ENCODE data around the gene GPR157.

Gene GPR157

DNA sequence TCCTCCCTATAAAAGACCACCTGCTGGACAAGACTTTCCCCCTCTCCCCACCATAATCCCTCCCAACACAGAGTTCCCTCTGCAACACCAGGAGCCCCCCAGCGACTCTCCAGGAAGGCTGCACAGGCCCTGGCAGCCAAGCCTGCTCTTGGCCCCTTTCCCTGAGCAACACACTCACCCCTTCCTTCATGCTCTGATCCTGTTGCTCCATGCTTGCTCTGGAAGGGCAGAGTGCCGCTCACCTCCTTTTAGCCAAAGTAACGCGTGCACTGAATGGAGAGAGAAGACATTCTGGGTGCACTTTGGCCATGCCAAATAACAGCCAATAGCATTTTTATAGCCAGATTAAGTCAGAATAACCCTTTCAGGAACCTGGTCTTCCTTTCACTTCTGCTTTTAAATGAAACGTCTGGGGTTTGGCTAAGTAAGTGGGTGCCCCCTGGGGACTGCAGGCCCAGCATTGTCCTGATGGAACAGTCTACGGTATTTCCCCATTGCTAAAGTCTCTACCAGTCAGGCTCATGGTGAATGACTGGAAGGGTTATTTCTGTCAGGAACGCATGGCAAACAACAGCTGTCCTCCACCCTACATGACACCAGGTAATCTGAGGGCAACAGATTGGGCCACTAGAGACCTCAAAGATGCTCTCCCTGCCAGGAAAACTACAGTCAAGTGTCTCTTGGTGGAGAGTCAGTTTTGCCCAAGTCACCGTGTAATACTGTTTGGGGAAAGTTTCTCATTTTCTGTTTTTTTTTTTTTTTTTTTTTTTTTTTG is 59.4 kb downstream of the GPR157 start, which contains the start of gene SLC2A5:
Gene SLC2A5, minus strand, starts transcription at position 310 of the 775 bp plus-strand sequence. Its CDS starts 99 bp downstream, at position 211.
- DNase-seq, result no peak
- intact Hi-C loops (cut with DNase I), result no loop called here

DNA sequence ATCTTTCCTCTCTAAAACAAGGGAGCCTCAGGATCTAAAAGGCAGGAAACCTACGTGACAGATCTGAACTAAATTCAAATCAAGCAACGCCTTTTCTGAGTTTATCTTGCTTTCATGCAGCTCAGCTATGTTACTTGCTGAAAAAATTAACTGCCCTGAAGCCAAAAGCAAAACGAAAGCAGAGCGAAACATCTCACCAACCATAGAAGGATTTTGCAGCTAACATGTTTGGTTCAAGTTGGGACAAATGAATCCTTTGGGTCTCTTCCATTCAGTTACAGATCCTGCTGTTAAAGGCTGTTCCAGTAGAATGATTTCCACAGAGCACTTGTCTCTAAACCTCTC is 59.9 kb downstream of the GPR157 start:
- intact Hi-C loops (cut with DNase I), result no loop called here
- DNase-seq, result no peak

DNA sequence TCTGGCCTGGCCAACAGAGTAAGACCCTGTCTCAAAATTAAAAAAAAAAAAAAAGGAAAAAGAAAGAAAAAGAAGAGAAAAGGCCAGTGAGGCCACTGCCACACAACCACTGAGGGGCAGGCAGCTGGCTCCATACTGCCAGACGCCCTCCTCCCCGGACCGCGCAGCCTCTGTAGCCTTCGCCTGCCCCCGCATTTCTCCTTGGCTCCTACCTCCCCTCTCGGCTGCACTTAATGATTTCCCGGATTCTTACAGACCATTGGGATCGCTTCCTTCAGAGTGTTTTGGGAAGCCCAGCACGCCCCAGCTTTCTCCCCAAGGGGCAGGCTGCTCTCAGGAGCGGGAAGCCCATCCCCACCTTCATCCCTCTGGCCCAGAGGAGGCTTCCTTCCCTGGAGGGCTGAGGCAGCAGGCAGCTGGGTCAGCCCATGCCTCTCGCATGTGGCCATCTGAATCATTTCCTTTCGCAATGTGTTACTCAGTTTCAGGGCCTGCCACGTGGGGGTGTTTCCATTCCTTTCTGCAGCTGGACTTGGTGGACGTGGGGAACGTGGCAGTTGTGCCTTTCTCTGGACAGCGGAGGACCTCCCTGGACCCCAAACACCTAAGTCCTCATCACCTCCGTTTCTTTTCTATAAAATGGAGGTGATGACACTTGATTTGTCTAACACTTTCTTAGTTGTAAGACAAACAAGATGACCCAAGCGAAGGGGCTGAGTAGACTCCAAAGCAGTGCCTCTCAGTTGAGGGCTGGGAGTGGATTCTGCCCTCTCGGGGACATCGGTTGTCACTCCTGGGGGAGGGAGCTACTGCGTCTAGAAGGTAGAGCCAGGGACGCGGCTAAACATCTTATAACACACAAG is 61.7 kb downstream of the GPR157 start:
- DNase-seq, result peak in 3 of 10 donors; percentile 17 to 90 (median 42)
- intact Hi-C loops (cut with DNase I), result no loop called here

DNA sequence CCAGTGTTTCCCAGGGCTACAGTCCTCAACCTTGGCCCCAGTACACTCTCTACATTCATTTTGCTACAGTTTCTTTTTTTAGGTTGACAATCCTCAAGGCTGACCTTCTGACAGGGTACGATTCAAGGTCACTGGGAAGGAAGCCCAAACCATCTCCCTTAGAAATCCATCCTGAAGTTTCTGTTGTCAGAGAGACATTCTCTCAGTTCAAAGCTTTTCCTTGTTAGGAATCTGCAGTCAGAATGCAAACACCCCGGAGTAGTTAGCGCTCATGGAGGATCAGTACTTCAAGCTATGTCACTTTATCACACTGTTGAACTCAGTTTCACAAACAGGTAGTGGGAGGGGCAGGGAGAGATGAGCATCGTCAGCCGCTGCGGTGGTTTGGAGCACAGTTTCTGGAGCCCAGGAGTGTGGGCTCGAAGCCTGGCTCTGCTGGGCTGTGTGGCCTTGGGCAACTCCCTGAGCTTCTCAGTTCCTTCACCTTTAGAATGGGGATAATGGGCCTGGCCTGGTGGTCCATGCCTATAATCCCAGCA is 63.6 kb downstream of the GPR157 start:
- intact Hi-C loops (cut with DNase I), result no loop called here
- no peak for DNase-seq

DNA sequence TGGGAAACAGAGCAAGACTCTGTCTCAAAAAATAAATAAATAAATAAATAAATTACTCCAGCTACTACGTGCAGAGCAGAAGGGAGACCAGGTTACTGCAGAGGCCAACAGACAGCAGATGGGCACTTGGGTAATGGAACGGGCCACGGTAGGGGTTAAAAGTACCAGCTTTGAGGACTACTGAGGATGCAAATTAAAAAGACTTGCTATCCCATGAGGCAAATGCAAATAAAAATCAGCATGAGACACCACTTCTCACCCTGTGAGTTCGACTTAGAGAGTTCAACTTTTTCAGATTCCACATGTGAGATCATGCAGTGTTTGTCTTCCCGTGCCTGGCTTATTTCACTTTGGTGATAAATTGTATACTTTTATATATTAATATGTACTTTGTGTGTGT is 66.1 kb downstream of the GPR157 start:
- intact Hi-C loops (cut with DNase I), result no loop called here
- DNase-seq, result no peak

DNA sequence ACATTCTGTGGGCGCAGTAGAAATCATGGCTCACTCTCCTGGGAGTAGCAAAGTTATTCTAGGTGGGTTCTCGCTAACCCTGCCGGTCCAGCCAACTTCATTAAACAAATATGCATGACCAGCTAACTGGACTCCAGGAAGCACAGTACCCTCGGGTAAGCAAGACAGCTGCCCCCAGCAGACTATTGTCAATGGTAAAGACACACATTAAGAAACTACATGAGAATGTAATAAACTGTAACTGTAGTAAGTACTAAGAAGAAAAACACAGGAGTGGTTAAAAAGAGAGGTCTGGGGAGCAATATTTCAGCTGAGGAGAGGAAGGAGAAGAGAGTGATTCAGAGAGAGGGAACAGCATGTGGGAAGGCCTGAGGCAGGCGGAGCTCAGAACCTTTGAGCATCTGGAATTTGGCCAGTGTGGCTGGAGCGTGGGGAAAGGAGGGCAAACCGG is 66.9 kb downstream of the GPR157 start:
- DNase-seq, result no peak
- intact Hi-C loops (cut with DNase I), result no loop called here

DNA sequence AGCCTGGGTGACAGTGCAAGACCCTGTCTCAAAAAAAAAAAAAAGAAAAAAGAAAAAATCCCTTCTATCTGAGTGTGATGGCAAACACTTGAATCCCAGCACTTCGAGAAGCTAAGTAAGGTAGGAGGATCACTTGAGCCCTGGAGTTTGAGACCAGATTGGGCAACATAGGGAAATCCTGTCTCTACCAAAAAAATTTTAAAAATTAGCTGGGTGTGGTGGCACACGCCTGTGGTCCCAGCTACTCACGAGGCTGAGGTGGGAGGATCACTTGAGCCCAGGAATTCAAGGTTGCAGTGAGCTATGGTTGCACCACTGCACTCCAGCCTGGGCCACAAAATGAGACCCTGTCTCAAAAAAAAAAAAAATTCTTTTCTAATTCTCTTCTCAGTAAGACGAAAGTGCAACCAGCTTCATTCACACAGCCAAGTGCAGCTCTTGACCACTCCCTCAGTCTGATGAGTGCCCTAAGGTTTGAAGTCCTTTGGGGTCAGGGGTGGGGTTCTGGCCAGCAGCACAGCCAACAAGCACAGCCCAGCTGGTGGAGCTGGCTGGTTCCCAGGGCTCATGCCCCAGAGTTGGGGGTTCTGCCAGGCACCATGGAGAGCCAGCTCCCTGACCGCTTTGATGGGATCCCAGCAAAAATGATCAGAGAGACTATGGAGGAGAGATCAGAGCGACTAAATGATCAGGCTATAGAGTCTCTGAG is 67.5 kb downstream of the GPR157 start:
- DNase-seq, result no peak
- intact Hi-C loops (cut with DNase I), result no loop called here

DNA sequence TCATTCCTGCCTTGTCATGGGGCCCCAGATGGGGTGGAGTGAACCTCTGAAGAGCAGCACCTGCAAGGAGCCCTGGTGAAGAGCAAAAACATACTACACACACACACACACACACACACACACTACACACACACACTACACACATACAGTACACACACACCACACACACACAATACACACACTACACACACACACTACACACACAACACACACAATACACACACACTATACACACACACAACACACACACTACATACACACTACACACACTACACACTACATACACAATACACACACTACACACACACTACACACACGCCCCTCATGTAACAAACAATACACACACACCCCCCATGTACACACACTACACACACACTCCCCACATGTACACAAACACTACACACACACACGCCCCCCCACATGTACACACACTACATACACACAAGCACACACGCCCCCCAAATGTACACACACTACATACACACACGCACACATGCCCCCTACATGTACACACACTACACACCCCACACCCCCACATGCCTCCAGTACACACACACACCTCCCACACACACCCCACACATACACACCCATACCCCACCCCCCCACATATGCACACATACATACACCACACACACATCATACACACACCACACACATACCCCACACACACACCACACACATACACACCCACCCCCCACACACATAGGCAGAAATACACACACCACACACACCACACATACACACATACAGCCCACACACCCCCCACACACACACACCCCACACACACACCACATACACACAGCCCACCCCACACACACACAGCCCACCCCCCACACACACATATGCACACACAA is 68.8 kb downstream of the GPR157 start:
- no peak for DNase-seq
- intact Hi-C loops (cut with DNase I), result no loop called here

DNA sequence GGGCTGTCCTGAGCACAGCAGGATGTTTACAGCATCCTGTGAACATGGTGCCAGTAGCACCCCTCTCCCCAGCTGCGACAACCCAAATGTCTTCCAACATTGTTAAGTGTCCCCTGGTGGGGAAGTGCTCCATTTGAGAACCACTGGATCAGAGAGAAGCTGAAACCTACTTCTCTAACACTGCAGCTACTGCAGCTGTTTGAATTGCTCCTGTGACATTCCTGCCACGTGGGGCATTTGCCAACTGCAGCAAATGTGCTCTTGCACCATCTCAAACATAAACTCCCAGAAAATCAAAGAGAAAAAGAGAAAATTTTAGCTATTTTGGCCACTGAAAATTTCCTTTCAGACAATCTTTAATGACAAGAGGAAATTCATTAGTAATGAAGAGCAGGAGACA is 70.4 kb downstream of the GPR157 start:
- intact Hi-C loops (cut with DNase I), result no loop called here
- peak in 1 of 10 donors; percentile 48 for DNase-seq

DNA sequence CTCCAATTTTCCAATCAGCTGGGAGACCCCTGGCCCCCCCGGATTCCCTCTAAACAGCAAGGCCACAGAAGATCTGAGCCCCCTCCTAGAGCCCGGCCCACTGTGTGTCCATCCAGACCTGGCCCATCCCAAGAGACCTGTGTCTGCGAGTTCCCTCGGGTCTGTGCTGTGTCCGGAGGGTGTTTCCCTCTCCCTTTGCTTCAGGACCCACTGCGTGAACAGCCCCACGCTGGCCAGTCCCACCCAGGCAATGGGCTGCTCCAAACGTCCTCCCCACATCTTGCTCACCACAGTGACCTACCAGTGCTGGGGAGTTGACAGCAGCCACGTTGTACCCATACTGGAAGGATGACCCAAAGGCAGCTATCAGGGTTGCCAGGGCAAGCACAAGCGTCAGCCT is 71.1 kb downstream of the GPR157 start:
- peak in 1 of 10 donors; percentile 65 for DNase-seq
- intact Hi-C loops (cut with DNase I), result no loop called here

DNA sequence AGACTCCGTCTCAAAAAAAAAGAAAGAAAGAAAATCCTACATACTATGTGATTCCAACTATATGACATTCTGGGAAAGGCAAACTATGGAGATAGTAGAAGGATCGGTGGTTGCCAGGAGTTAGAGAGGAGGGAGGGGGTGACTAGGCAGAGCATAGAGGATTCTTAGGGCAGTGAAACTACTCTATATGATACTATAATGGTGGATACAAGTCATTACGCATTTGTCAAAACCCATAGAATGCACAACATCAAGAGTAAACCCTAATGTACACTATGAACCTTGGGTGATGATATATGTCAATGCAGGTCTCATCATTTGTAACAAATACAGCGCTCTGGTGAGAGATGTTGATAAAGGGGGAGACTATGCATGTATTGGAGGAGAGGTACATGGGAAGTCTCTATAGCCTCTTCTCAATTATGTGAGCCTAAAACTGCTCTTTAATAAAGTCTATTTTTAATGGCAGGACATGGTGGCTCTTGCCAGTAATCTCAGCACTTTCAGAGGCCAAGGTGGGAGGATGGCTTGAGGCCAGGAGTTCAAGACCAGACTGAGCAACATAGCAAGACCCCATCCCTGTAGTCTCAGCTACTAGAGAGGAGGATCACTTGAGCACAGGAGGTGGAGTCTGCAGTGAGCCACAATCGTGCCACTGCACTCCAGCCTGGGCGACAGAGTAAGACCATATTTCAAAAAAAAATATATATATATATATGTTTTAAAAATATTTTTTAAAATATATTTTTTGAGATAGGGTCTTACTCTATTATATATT is 76.4 kb downstream of the GPR157 start:
- no peak for DNase-seq
- intact Hi-C loops (cut with DNase I), result no loop called here

DNA sequence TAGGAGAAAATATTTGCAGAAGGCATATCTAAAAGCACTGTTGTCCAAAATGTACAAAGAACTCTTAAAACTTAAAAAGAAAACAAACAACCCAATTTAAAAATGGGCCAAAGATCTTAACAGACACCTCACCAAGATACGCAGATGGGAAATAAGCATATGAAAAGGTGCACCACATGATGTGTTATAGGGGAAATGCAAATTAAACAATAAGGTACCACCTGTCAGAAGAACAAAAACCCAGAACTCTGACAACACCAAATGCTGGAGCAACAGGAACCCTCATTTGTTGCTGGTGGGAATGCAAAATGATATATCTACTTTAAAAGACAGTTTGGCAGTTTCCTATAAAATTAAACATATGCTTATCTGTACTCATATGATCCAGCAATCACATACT is 77.5 kb downstream of the GPR157 start:
- intact Hi-C loops (cut with DNase I), result no loop called here
- DNase-seq, result no peak

DNA sequence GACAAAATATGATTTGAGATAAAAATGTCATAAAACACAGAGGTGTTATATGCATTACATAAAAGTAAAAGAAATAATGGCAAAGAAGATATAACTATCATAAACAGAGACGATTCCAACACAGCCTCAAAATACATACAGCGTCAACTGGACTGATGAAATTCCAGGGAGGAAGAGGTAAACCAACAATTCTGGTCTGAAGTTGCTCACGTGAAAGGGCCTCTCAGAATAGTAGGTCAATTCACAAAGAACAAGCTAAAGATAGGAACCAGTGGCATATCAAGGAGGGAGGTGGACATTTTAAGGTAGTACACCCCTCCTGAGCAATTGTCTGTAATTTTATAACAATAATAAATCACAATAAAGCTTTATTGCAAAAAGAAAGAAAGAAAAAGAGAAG is 78.1 kb downstream of the GPR157 start:
- intact Hi-C loops (cut with DNase I), result no loop called here
- no peak for DNase-seq

Data from posterior cingulate gyrus (tissue), 11 donors.